K562 (cell line): ENCODE measurements around the gene TECRL.

Experiments used
- CTCF ChIP-seq, 3 experiments: IDR thresholded peaks in 2 of 3; conservative IDR thresholded peaks in 1 of 3; 2 replicates each; pipeline ENCODE4 v1.5.1; 2011 to 2012; ENCODE audit warnings: low read length in 3 of 3, mild to moderate bottlenecking in 3 of 3, control low read depth in 2 of 3, improper control_type of control experiment in 1 of 3, inconsistent platforms in 1 of 3, low read depth in 1 of 3, mixed read lengths in 1 of 3, moderate library complexity in 1 of 3; ENCODE audit not compliant: insufficient read depth in 2 of 3
- EZH2 ChIP-seq: IDR thresholded peaks from 2 replicates; pipeline ENCODE4 v1.6.1; 2012; ENCODE audit warnings: low read depth, mild to moderate bottlenecking, inconsistent platforms, low read length, borderline replicate concordance
- HES1 ChIP-seq: fragments of 450-650 bp; IDR thresholded peaks from 2 replicates; pipeline ENCODE4 v1.6.1; 2016; ENCODE audit warnings: low read depth, mild to moderate bottlenecking, moderate library complexity
- JUND ChIP-seq, 2 experiments: IDR thresholded peaks; 2 replicates in 1 of 2; 3 replicates in 1 of 2; pipeline ENCODE4 v1.6.1; 2011; ENCODE audit warnings: borderline replicate concordance in 2 of 2, low read depth in 2 of 2, low read length in 2 of 2, improper control_type of control experiment in 1 of 2, missing biosample characterization in 1 of 2, missing genetic modification characterization in 1 of 2, missing genetic modification reagents in 1 of 2
- KLF16 ChIP-seq: IDR thresholded peaks from 2 replicates; pipeline ENCODE4 v1.6.1; 2016; ENCODE audit warnings: antibody characterized with exemption
- NR3C1 ChIP-seq: sonication (generic); formaldehyde crosslinking; IDR thresholded peaks from 2 replicates; pipeline ENCODE4 v1.8.1; 2022; ENCODE audit warnings: missing genetic modification reagents
- PCBP2 ChIP-seq: fragments of 200-400 bp; formaldehyde crosslinking; IDR thresholded peaks from 2 replicates; pipeline ENCODE4 v1.6.1; 2018; ENCODE audit warnings: low read length, low read depth, mild to moderate bottlenecking, moderate library complexity; ENCODE audit not compliant: poor library complexity, severe bottlenecking
- POLR2AphosphoS5 ChIP-seq: IDR thresholded peaks from 2 replicates; pipeline ENCODE4 v1.6.1; 2011; ENCODE audit warnings: mild to moderate bottlenecking, low read depth, low read length, moderate library complexity; ENCODE audit not compliant: control insufficient read depth, insufficient read depth
- PREB ChIP-seq: sonication (generic); formaldehyde crosslinking; IDR thresholded peaks from 2 replicates; pipeline ENCODE4 v1.8.1; 2023; ENCODE audit warnings: mild to moderate bottlenecking, missing genetic modification reagents
- TFE3 ChIP-seq: fragments of 450-650 bp; formaldehyde crosslinking; IDR thresholded peaks from 2 replicates; pipeline ENCODE4 v1.4.0; 2020; ENCODE audit warnings: mild to moderate bottlenecking, mixed read lengths
- ZNF609 ChIP-seq: sonication (generic); formaldehyde crosslinking; IDR thresholded peaks from 2 replicates; pipeline ENCODE4 v1.8.1; 2023; ENCODE audit warnings: missing genetic modification reagents, mild to moderate bottlenecking, borderline replicate concordance

- TF ChIP-seq ZNF609, result no peak
- TF ChIP-seq CTCF (IDR thresholded peaks at IDR 0.05 in 2 of 3, conservative IDR thresholded peaks at IDR 0.05 in 1 of 3; ENCODE audit: insufficient read depth in 2 of 3, low read depth in 1 of 3, low read length in 3 of 3), result no peak
- no peak for TF ChIP-seq KLF16
- TF ChIP-seq JUND (IDR thresholded peaks at IDR 0.05; ENCODE audit: borderline replicate concordance, low read depth, low read length), result no peak
- no peak for TF ChIP-seq JUND (tag; IDR thresholded peaks at IDR 0.05; ENCODE audit: borderline replicate concordance, low read depth, low read length)
- no peak for TF ChIP-seq TFE3 (CRISPR knock-in tag)
- no peak for TF ChIP-seq PREB
- no peak for TF ChIP-seq POLR2AphosphoS5
- no peak for TF ChIP-seq EZH2
- no peak for TF ChIP-seq PCBP2
- no peak for TF ChIP-seq HES1
- no peak for TF ChIP-seq NR3C1 (CRISPR knock-in tag)
These were observed 82.7 kb downstream of the TECRL start for GRCh38 chr4:64326507-64326906.
